Activated CD8-positive, alpha-beta memory T cell treated with anti-CD3 and anti-CD28 coated beads, Interleukin-2, amount 50 U/mL, for 24 hours (primary cell): ENCODE measurements around the gene TSPYL4.

Source experiments
- DNase-seq: peaks from one replicate; pipeline ENCODE4 v3.0.0-alpha.2; 2020; ENCODE audit errors: extremely low read depth

The TSPYL4 gene

GRCh38 chr6:116229287-116229913 is 24.5 kb downstream of the TSPYL4 start:
- no peak for DNase-seq

GRCh38 chr6:116223355-116223754 is 30.5 kb downstream of the TSPYL4 start:
- DNase-seq: no peak

GRCh38 chr6:116221911-116222310 is 32.0 kb downstream of the TSPYL4 start:
- no peak for DNase-seq

- DNase-seq: no peak
Observed at GRCh38 chr6:116221067-116221466, 32.8 kb downstream of the TSPYL4 start.

GRCh38 chr6:116218866-116219265 is 35.0 kb downstream of the TSPYL4 start:
- DNase-seq: no peak

- no peak for DNase-seq
Observed at GRCh38 chr6:116218172-116218633, 35.7 kb downstream of the TSPYL4 start.

GRCh38 chr6:116217069-116217468 is 36.8 kb downstream of the TSPYL4 start:
- DNase-seq: no peak

- DNase-seq: no peak
Observed at GRCh38 chr6:116215414-116215813, 38.5 kb downstream of the TSPYL4 start.

- no peak for DNase-seq
Observed at GRCh38 chr6:116214681-116215080, 39.2 kb downstream of the TSPYL4 start.

- DNase-seq: no peak
Observed at GRCh38 chr6:116210750-116211425, 43.0 kb downstream of the TSPYL4 start.

- DNase-seq: no peak
Observed at GRCh38 chr6:116210316-116210715, 43.6 kb downstream of the TSPYL4 start.

GRCh38 chr6:116208056-116208785 is 45.7 kb downstream of the TSPYL4 start:
- no peak for DNase-seq

GRCh38 chr6:116206231-116206903 is 47.5 kb downstream of the TSPYL4 start:
- DNase-seq: no peak

- DNase-seq: no peak
Observed at GRCh38 chr6:116205281-116205680, 48.6 kb downstream of the TSPYL4 start.

GRCh38 chr6:116201538-116201937 is 52.3 kb downstream of the TSPYL4 start:
- no peak for DNase-seq

- no peak for DNase-seq
Observed at GRCh38 chr6:116200619-116201249, 53.1 kb downstream of the TSPYL4 start.
